GM15510 (cell line): ENCODE measurements around the gene ZFPL1.
A peak's percentile ranks its signal among the peaks of the same experiment; 100 is the strongest.

Experiments used
- POLR2A ChIP-seq: IDR thresholded peaks from 3 replicates; pipeline ENCODE4 v1.6.1; 2011; ENCODE audit warnings: borderline replicate concordance; ENCODE audit not compliant: insufficient read length; ENCODE audit errors: extremely low read depth

Gene ZFPL1

DNA sequence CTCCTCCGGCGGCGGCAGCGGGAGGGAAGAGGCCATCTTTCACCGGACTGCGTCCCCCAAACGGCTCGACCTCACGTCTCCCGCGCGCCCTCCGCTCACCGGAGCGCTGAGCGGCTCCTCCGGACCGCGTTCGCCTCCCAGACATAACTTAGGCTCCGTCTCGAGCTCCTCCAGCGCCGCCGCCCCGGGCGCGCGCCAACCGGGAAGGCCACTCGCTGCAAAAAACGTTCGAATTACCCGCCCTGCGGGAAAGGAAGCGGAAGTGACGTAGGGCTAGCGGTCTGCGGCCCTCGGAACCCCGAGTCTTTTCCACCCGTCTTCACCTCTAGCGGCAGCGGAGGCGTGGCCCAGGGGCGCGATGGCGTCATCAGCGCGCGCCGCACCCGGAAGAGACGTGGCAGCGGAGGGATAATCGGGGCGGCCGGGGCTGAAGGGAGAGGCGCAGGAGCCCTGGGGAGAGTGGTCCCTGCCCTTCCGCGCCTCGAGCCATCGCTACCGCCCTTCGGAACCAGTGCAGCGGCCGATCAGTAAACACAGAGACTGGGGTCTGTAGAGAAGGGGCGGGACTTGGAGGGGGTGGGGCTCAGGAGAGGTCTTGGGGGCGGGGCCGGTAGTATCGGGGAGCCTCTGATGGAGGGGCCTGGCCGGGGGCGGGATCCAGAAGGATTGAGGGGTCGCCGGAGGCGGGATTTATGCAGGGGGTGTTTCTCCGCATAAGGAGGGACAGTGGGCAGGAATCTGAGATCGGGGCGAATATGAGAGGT, at the start of gene ZFPL1, which contains the start of gene CDCA5:
Gene ZFPL1, plus strand, starts transcription at position 389 of the 764 bp plus-strand sequence. CDS start 477 bp downstream, outside the sequence.
Gene CDCA5, minus strand, starts transcription at position 207 of the 764 bp plus-strand sequence. Its CDS starts 62 bp downstream, at position 145.
- peak; percentile 71 for TF ChIP-seq POLR2A

DNA sequence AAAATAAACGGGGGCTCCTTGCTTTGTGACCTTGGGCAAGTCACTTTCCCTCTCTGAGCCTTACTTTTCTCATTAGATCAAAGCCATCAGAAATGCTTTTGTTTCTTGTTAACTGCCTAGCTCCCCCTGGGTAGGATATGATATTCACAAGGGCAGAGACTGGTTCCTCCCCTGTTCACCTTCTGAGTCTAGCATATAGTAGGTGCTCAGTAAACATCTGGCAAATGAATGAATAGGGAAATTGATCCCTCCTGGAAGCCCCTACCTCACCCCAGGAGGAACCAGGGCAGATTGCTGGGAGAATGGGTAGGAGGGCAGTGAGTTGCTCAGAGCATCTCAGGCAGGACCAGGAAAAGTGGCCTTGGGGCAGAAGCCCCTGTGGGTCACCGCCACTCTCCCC, 49.6 kb upstream of the ZFPL1 start:
- no peak for TF ChIP-seq POLR2A

DNA sequence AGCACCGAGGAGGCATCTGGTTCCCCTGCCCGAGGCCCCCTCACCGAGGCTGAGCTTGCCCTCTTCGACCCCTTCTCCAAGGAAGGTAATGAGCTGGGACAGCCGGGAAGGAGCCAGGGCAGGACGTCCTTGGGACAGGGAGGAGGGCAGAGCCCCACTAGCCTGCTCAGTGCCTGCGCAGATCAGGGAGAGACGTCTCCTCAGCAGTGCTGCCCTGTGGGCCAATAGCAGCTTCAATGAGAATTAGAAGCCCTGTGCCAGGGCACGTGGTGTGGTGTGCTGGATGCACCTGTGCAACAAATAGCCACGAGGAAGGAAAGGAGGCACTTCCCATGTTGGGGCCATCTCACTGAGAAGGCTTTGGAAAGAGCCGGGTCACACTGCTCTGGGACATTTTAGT, 48.4 kb upstream of the ZFPL1 start:
- no peak for TF ChIP-seq POLR2A

DNA sequence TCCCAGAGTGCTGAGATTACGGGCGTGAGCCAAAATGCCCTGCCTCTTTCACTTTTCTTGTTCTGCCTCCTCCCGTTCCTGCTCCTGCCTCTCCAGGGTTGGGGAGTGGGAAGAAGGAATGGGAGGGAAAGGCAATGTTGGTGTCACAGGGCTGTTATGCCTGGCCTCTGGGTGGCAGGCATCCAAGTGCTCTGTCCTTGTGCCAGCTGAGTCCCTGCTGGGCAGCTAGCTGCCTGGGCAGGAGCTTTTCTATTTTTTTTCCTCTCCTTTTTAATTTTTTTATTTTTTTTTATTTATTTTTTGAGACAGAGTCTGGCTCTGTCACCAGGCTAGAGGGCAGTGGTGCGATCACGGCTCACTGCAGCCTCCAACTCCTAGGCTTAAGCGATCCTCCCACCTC, 47.1 kb upstream of the ZFPL1 start:
- no peak for TF ChIP-seq POLR2A

GRCh38 chr11:65040520-65040846, 43.5 kb upstream of the ZFPL1 start:
- peak; percentile 53 for TF ChIP-seq POLR2A

DNA sequence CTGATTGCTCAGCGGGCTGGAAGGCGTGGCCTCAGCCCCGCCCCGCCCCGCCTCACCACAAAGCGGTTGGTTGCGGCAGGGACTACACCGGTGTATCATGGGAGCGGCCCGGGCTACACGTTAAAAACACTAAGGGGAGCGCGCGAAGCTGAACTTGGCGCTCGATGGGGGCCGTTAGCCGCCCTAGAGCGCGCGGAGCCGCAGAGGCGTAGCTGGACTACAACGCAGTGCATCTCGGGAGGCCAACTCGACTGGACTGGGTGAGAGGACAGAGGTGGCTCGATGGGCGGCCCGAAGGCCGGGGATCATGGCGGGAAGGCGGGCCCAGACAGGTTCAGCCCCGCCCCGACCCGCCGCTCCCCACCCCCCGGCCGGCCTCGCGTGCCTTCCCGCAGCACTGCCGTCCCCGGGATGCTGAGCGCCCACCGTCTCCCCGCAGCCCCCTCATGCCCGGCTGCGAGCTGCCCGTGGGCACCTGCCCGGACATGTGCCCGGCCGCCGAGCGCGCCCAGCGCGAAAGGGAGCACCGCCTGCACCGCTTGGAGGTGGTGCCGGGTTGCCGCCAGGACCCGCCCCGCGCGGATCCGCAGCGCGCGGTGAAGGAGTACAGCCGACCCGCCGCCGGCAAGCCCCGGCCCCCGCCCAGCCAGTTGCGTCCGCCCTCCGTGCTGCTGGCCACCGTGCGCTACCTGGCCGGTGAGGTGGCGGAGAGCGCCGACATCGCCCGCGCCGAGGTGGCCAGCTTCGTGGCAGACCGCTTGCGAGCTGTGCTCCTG, 43.0 kb upstream of the ZFPL1 start, which contains the start of gene SAC3D1:
Gene SAC3D1, plus strand, starts transcription at position 364 of the 776 bp plus-strand sequence. Its CDS starts 83 bp downstream, at position 447.
- peak; percentile 35 for TF ChIP-seq POLR2A

DNA sequence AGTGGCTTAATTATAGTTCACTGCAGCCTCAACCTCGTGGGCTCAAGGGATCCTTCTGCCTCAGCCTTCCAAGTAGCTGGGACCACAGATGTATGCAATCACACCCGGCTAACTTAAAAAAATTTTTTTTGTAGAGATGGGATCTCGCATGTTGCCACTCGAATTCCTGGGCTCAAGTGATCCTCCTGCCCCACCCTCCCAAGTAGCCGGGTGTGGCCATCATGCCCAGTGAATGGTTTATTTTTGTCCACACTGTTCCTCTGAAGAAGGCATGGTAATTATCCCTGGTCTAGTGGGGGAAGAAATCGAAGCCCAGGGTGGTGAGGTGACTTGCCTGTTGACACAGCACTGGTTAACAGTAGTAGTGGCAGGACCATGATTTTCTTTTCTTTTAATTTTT, 41.1 kb upstream of the ZFPL1 start:
- no peak for TF ChIP-seq POLR2A

DNA sequence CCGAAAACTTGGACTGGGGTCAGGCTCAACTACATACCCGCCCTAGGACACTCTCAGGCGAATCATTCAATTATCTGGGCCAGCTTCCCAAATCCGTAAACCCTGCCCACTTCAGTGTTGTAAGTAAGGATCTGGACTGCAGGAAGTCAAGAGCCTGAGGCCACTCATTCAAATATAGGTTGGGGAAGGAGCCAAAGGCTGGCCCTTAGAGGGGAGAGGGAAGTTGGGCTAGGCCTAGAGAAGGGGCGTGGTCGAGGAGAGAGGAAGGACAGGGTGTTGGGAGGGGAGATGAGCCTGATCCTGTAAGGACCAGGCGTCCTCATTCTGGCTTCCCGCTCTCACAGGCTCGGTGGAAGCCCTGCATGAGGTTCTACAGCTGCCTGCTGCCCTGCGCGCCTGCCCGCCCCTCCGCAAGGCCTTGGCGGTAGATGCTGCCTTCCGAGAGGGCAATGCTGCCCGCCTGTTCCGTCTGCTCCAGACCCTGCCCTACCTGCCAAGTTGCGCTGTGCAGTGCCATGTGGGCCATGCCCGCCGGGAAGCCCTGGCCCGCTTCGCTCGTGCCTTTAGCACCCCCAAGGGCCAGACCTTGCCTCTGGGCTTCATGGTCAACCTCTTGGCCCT, 40.0 kb upstream of the ZFPL1 start:
- no peak for TF ChIP-seq POLR2A

GRCh38 chr11:65045061-65045460, 39.0 kb upstream of the ZFPL1 start:
- no peak for TF ChIP-seq POLR2A

- TF ChIP-seq POLR2A = no peak
Observed at GRCh38 chr11:65045728-65046127, 38.3 kb upstream of the ZFPL1 start.

DNA sequence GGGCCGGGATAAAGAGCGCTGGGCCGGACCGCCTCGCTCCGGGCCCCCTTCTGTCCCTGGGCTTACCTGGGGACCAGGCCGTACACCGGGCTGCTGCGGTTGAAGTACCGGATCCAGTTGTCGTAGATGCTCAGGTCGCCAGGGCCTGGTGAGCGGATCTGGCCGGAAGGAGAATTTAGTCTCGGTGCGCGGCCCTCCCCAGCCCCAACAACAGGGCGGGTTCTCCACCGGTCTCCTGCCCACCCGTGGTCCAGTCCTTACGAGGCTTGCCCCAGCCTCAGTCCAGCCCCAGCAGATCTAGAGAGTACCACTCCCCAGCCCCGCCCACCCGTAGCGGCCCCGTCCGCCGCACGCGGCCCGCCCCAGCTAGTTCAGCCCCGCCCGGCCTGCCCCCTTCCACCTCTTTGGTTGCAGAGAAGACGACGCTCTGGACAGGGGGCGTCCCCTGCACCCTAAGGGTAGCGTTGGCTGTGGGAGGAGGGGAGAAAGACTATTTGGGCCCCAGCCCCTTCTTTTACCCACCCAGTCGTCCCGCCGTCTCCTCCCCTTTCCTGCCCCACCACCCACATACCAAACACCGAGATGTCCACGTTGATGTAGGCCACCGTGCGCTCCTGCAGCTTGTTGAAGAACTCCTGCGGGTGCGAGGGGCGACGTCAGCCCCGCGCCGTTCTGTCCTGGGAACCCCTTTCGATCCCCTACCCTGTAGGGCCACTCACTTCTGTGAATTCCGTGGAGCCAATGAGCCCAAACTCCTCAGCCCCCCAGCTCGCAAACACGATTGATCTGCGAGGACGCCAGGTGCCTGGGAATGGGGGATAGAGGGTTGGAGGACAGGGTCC, 36.2 kb upstream of the ZFPL1 start:
- TF ChIP-seq POLR2A = peak; percentile 15

DNA sequence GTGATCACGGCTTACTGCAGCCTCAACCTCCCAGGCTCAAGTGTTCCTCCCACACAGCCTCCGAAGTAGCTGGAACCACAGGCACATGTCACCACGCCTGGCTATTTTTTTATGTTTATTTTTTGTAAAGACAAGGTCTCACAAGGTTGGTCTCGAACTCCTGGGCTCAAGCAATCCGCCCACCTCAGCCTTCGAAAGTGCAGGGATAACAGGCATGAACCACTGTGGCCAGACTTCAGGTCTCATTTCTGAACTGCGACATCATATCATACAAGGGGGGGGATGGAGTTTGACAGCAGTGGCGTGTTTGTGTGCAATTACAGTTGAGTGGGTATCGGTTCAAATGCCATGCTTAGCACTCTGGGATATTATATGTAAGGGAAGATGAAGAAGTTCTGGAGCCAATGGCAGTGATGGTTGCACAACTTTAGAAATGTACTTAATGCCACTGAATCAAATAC, 32.6 kb upstream of the ZFPL1 start:
- TF ChIP-seq POLR2A = no peak

- no peak for TF ChIP-seq POLR2A
Observed at GRCh38 chr11:65053827-65054508, 30.1 kb upstream of the ZFPL1 start.

- no peak for TF ChIP-seq POLR2A
Observed at GRCh38 chr11:65055538-65055937, 28.5 kb upstream of the ZFPL1 start.
